ENCODE measurements around the gene ENTPD8.

- TF ChIP-seq, protein P1, sequence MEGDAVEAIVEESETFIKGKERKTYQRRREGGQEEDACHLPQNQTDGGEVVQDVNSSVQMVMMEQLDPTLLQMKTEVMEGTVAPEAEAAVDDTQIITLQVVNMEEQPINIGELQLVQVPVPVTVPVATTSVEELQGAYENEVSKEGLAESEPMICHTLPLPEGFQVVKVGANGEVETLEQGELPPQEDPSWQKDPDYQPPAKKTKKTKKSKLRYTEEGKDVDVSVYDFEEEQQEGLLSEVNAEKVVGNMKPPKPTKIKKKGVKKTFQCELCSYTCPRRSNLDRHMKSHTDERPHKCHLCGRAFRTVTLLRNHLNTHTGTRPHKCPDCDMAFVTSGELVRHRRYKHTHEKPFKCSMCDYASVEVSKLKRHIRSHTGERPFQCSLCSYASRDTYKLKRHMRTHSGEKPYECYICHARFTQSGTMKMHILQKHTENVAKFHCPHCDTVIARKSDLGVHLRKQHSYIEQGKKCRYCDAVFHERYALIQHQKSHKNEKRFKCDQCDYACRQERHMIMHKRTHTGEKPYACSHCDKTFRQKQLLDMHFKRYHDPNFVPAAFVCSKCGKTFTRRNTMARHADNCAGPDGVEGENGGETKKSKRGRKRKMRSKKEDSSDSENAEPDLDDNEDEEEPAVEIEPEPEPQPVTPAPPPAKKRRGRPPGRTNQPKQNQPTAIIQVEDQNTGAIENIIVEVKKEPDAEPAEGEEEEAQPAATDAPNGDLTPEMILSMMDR (IDR thresholded peaks at IDR 0.05) = no peak
- no peak for TF ChIP-seq POLR2A (IDR thresholded peaks at IDR 0.05)
Measured at GRCh38 chr9:137462396-137462985, 21.3 kb upstream of the ENTPD8 start.

All from esophagus squamous epithelium (tissue), 4 donors.